RPMI8226 (cell line): ENCODE data around the gene HOXA3.

Source experiments
- DNase-seq: peaks from one replicate; pipeline ENCODE4 v3.0.0-alpha.2; 2015

Gene HOXA3

DNA sequence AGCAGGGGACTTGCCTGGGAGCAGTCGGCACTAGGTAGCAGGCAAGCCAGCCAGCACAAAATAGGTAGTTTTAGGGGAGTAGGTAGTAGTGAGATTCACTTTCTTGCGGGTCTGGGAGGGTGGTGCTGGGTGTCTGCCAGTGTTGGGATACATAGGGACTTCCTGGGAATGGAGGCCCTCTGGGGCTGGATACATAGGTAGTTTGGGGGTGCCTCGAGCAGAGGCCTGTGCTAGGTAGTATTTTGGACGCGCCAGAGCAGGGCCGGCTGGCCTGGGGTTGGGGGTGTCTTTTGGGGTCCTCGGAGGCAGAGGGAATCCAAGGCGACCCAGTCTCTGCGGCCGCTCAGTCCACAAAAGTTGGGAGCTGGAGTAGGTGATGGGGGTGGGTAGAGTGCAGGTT is 2.0 kb upstream of the HOXA3 start:
- no peak for DNase-seq

DNA sequence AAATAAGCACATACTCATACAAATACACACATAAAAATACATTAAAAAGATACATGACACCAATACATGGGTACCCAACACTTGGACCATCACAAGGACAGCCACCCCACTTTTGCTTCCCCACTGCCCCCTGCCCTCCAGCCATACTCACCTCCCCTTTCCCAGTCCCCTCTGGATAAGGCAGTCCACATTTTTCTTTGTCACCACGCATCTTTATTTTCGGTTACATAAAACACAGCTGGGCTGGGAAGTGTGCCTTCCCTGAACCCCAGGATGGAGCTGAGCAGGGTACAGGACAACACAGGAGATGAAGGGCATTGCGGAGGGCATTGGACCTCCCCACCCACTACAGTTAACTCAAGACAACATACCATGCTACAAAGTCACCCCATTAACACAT is 1.1 kb upstream of the HOXA3 start:
- no peak for DNase-seq

DNA sequence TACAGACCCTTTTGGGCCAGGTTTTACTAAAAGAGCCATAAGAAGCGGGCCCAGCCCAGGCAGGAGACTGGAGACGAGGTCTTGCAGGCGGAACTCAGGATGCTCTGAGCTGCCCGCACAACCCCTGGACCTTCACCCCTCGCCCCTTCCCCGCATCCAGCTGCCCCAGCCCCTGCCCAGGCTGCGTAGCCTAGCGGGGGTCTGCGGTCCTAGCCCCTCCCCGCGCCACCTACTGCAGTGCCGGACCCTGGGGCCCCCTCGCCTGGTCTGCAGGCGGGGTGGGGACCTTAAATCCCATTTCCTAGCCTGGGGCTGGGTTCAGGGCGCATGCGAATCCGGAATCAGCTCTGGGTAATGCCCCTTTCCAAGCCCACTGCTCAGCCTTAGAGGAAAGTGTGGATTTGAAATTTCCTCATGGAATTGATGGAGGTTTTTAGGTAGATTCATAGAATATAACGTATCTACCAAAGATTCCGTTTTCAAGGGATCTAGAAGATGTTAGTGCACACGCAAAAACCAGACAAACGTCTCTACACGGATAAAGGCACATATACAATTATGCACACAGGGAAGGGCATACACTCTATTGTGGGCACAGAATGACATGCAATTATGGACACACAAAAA is 546 bp upstream of the HOXA3 start:
- DNase-seq: no peak

DNA sequence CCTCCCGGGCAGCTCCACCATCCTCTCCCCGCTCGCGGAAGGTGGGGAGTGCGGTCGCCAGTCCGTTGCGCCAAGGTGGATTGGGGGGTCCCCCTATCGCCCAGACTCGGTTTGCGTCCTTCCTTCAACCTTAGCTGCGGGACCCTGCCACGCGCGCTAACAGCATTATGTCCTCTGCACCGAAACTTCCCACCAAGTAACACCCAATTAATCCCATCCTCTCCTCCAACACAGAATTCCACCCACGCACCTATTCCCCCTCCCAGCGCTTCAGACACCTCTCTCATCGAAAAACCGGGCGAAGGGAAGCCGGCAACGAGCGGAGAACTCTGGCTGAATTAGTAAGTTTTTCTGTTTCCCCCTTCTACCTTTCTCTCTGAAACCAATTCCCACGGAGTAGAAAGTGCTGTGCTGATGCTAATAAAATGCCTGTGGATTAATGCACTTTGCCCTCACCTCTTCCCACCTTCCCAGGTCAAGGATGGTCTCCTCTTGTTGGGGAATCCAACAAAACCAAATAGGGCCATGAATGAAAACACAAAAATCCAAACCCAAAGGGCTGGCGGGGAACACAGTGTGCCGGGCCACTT is 947 bp downstream of the HOXA3 start:
- DNase-seq: no peak

DNA sequence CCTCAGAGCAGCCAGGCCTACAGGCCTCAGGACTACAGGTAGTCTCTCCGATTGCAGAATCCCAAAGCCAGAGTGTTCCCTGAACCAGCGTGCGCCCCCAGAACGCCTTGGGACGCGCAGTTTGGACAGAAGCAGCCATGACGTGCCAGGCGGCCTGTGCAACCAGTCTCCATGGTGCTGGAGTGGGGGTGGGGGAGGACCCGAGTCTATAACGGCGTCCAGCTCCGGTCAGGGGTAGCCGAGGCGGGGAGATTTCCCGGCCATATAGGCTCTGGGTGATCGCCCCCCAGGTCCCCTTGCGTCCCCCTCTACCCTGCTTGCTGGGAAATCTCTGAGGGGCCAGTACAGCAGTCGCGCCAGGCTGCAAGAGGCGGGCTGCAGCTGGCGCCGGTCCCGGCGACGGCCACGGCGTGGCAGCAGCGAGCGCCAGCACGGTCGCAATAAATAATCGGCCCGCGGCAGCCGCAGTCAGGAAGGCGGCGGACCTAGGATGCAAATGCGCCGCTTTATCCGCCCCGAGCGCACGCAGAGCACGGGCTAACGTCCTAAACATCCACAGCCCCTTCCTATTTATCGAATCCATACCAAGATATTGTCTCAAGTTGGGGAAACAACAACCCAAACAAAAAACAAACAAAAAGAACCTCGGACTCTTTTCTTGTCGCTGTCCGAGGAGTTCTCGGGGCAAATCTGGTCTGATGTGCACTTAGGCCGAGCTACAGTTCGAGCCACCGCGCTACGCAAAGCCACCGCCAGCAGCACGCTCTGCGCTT is 1.6 kb downstream of the HOXA3 start:
- DNase-seq: peak; percentile 80

DNA sequence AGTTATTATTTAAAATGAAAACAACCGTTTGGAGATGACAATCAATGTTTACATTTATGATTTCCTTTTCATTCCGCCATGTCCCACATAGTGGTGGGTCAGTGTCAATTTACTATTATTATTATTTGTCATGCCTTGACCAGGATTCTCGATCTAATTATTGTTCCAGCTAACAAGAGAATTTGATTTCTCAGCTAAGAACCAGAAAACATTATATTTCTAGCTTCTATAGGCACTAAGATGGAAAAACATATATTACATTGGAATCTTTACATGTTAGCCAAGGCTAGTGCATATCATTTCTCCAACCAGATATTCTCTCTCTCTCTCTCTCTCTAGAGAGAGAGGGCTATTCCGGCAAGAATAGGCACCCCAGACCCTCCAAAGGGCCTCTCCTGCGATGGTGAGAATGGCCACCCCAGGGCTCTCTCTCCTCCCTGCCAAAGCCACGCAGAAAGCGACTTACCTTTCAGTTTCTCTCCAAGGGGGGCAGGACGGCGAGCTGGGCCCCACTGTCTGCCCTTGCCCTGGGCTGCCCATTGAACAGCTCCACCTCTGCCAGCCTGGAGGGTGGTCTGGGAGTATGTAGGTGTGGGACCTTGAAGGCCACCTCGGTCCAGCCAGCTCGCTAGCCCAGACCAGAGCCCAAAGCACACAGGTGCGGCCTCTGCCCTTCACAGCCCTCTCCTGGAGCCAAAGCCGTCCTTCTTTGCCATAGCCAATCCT is 2.4 kb downstream of the HOXA3 start:
- no peak for DNase-seq

DNA sequence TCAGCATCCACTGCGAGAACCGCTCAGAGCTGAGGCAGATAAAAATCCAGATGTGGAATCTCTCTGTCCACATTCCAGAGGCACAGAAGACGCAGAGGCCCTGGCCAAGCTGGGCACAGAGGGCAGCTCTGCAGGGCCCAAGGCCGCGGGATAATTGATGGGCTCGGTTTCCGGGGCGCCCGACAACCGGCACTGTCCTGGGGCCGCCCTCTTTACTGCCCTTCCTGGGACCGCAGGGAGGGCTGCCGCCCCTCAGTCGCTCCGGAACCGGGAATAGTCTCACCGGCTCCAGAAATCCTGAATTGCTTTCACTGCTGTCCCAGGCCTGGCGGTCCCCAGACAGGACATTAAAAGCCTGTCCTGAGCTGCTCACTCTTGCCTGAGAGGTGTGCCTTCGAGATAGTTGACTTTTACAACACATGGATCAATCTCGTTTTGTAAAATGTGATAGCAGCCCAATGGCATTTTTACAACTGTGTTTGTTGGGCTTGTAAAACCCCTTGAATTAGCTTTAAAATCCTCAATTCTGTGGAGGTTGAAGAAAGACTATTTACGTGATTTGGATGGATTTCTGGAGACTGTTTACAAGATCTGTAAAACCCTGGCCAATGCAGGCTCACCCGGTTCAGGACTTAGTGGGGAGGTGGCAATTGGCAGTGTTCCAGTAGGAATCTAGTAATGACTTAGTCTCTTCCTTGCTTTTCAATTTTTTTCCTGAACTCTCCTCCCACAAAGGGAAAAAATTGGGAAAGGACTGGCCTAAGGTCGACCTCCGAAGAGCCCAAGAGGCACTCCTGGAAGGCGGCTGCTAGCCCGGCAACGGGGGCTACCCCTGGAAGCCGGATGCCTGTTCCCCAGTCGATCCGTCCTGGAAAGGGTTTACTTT is 3.4 kb downstream of the HOXA3 start:
- no peak for DNase-seq

DNA sequence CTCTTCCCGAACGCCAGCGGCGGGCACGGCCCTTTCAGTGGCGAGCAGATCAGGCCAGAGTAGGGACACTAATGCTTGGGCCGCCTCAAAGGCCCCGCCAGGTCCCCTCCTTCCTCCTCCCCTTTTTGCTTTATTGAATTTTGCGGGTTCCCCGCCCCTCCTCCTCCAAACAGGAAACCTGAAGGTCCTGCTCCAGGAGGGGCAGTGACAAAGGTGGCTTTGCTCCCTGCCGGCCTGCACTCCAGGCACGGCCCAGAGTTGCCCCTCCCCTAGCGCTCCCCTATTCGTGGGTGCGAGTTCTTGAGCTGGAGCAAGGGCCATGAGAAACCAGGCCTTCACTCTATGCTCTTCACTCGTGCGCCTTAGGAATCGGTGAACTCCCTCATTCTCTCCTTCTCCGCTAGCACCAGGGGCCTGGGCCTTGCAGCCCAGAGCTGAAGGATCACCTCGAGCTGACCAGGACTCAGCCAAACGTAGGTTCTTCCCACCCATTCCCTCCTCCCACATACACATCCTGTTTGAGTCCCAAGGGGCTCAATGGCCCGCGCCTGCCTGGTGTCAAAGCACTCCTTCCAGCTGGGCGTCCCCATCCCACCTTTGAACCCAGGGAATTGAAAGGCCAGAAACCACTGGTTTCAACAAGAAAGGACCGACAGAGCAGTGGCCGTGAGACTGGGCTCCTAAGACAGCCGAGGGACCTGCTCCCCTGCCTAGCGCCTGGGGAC is 4.2 kb downstream of the HOXA3 start:
- no peak for DNase-seq

DNA sequence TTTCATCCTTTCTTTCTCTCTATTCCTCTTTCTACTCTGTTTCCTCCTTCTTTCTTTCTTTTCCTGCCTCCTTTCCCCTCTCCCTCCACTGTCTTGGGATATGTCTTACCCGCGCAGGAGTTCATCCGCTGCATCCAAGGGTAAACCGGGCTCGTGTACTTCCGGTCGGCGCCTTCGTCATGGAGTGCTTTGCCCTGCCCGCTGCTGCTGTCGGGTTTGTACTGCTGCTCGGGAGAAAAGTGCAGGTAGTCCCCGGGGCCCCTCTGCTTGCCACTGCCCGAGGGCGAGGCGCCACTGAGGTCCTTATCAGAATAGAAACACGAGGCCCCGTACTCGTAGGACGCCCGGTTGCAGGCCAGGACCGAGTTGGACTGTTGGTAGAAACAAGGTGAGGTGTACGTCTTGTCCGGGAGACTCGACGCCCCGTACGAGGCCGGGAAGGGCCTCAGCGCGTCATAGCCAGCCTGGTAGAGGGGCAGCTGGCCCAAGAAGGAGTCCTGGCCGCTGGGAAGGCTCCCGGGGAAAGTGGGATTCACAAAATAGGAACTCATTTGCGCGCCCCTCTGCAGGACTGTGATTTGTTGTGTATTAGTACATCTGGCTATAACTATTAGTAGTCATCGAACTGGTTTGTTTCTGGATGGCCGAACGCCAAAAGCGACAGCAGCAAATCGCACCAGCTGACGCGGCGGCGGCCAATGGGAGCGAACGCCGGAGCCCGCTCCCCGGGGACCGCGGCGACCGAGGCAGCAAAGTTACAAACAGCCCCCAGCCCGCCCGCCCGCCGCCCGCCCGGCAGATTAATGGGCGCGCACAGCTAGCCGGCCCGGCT is 5.0 kb downstream of the HOXA3 start, which contains the start of gene HOXA6:
TSS of gene HOXA6 (minus strand) at position 576 of the 832 bp plus-strand sequence. CDS start at position 551, 25 bp downstream.
- DNase-seq: no peak

DNA sequence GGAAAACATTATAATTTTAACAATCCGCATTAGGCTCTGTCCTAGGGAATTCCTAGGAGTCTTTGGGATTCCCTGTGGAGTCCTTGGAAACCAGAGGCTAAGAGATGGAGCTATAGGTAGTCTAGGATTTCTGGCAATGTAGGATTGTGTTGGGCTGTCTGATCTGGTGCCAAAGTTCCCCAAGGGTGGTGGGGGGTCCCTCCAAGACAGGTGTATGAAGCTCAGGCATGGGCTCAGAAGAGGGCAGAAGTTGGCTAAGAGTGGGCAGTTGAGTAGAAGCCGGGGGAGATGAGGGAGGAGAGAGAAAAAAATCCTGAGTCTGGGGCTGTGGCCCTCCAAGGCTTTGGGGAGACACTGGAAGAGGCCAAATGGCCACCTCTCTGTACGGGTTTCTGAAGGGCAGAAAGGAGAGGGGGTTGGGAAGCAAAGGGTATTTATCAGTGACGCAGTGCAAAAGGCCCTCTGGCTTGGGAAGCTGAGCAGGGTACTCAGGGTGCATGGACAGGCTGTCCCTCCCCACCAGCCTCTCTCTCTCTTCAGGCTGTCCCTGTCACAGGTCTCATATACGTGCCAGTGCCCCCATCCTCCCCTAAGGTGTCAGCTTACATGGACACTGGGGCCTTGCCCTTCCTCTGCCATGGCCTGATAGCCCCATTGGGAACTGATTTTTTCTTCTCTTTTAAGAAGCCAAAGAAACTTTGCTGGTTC is 5.7 kb downstream of the HOXA3 start:
- no peak for DNase-seq

DNA sequence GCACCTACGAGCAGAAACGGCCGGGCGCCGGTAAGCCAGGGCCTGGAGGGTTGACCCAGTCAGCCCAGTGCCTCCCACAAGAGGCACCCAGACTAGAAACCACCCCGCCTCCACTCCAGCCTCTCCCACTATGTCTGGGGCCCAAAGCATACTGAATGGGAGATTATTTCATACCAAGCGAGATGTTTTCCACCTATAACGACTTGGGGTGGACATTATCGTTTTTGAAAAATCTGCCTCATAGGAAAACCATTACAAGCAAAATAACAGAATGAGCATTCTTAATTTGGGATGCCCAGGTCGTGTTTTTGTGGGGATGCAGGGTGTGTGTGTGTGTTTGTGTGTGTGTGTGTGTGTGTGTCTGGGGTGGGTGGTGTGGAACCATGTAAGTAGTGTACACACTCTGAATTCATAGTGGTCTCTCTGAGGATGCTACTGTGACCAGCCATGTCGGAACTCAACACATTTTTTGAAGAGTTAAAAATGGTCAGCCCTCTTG is 6.4 kb downstream of the HOXA3 start:
- no peak for DNase-seq

DNA sequence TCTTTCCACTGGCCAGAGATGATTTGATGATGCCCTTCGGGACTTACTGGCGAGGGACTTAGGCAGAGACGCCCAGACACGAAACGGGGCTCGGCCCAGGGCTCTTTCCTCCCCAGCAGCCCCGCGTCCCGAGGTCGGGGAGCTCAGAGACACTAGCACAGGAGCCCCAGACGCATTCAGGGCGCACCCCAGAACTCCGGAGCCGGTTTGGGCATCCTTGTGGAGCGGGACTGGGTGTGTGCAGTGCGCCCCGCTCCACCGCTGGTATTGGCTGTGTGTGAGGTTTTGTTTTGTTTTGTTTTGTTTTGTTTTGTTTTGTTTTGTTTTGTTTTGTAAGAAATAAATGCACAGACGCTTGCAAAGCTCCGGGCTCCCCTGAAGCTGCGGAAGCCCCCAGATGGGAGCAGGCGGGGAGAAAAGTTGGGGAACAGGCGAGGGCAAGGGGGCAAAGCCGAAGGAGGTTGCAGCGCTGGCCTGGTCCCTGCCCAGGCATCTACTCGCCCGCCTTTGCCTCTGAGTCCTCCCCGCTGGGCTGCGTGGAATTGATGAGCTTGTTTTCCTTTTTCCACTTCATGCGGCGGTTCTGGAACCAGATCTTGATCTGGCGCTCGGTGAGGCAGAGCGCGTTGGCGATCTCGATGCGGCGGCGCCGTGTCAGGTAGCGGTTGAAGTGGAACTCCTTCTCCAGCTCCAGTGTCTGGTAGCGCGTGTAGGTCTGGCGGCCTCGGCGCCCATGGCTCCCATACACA is 7.0 kb downstream of the HOXA3 start:
- no peak for DNase-seq

DNA sequence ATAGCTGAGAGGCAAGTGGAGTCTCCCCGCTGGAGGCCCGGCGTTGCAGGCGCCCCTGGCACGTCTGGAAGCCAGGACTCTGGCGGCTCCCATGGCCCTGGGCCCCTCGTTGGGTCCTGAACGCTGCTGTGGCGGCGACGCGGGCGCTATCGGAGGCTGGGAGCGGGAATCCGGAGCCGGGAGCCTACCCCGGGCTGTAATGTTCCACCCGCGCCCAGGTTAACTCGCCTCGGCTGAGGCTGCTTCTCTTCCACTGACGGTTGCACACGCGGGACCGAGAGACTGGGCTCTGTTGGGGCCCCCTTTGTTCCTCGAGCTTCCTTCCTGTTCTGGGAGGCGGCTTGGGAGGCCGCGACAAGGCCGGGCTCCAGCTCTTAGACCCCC is 7.6 kb downstream of the HOXA3 start:
- DNase-seq: no peak

DNA sequence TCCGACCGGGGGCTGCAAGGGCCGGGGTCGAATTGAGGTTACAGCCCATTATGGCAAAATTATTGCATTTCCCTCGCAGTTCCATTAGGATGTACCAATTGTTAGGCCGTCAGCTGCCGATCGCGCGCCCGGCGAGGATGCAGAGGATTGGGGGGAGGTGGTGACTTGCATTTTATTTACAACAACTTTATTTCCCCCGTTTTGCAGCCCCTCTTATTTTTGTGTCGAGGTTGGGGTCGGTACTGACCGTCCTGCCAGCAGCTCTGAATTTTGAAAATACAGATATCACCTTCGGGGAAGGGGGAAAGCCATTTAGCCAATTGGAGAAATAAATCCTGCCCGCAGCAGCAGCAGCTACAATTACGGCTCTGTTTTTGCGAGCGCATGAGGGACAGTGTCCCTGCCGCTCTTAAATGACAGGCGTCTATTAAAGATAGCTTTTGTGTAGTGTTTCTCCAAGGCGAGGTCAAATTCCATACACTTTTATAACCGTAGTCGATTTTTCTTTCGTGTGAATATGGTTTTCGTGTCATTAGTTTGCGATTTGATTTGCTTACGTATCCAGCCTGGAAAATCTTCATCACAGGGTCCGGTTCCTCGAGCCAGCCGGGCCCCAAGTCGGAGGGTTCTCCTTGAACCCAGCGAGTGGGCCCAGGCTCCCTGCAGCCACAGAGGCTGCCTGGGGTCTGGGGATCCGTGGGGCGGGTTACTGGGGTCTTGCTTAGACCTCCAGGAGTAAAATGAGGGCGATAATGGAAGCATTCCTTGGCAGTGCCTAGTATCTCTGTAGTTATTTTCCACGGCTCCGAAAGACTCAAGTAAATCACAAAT is 8.2 kb downstream of the HOXA3 start:
- no peak for DNase-seq

DNA sequence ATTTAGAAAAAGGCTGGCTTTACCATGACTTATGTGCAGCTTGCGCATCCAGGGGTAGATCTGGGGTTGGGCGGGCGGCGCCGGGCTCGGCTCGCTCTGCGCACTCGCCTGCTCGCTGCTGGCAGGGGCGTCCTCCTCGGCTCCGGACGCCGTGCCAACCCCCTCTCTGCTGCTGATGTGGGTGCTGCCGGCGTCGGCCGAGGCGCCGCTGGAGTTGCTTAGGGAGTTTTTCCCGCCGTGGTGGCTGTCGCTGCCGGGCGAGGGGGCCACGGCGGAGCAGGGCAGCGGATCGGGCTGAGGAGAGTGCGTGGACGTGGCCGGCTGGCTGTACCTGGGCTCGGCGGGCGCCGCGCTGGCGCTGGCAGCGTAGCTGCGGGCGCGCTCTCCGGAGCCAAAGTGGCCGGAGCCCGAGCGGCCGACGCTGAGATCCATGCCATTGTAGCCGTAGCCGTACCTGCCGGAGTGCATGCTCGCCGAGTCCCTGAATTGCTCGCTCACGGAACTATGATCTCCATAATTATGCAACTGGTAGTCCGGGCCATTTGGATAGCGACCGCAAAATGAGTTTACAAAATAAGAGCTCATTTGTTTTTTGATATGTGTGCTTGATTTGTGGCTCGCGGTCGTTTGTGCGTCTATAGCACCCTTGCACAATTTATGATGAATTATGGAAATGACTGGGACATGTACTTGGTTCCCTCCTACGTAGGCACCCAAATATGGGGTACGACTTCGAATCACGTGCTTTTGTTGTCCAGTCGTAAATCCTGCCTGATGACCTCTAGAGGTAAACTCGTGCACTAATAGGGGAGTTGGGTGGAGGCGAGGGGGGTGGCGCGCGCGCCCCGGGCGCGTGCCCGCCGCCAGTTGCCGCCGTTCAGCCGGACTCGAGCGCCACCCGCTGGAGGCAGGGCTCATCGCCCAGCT is 9.1 kb downstream of the HOXA3 start, which contains the start of gene HOXA5:
TSS of gene HOXA5 (minus strand) at position 659 of the 927 bp plus-strand sequence. CDS start at position 585, 74 bp downstream.
- no peak for DNase-seq

DNA sequence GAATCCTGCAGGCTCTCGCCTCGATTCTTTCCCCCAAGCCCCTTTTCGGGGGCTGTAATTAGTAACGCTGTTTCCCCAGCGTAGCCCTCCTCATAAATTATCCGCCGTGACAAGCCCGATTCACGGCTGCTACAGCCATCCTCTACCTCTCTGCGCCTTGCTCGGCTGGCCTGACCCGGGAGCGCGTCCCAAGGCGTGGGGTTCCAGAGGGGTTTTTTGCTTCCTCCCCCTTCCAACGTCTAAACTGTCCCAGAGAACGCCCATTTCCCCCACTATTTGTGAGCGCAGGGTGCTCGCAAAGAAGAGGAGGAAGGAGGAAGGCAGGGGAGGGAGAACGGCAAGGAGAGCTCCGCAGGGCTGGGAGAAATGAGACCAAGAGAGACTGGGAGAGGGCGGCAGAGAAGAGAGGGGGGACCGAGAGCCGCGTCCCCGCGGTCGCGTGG is 9.8 kb downstream of the HOXA3 start:
- no peak for DNase-seq
